Hepatocyte (in vitro differentiated cells): Measurements from ENCODE around the gene ADGRB2. TPM values are rescaled to one million over a fixed set of nuclear protein-coding genes. Genes with fewer than 3 reads are reported as not detected.

Source experiments
- DNase-seq: peaks from one replicate; pipeline ENCODE4 v3.0.0-alpha.2; 2016; ENCODE audit warnings: low spot score
- H2AFZ ChIP-seq: fragments of 200-600 bp; sonication (generic); 2 replicates; pipeline ENCODE4 v1.6.0; 2016; ENCODE audit warnings: antibody characterized with exemption, mild to moderate bottlenecking
- H3K27ac ChIP-seq: fragments of 200-600 bp; sonication (generic); 2 replicates; pipeline ENCODE4 v1.5.1; 2016; ENCODE audit warnings: mild to moderate bottlenecking
- H3K27me3 ChIP-seq: fragments of 200-600 bp; sonication (generic); 2 replicates; pipeline ENCODE4 v1.6.1; 2016
- H3K36me3 ChIP-seq: fragments of 200-600 bp; sonication (generic); replicated peaks from 2 replicates; pipeline ENCODE4 v1.5.1; 2016; ENCODE audit warnings: low read depth; ENCODE audit not compliant: insufficient read depth
- H3K4me1 ChIP-seq: fragments of 200-600 bp; sonication (generic); 2 replicates; pipeline ENCODE4 v1.5.1; 2016; ENCODE audit warnings: mild to moderate bottlenecking, moderate library complexity; ENCODE audit not compliant: insufficient read depth
- H3K4me2 ChIP-seq: fragments of 200-600 bp; sonication (generic); 2 replicates; pipeline ENCODE4 v1.6.0; 2016
- H3K4me3 ChIP-seq: fragments of 200-600 bp; sonication (generic); 2 replicates; pipeline ENCODE4 v1.5.1; 2016; ENCODE audit warnings: mild to moderate bottlenecking
- H3K79me2 ChIP-seq: fragments of 200-600 bp; sonication (generic); 2 replicates; pipeline ENCODE4 v1.6.0; 2017; ENCODE audit warnings: mild to moderate bottlenecking
- H3K9me2 ChIP-seq: fragments of 200-600 bp; sonication (generic); replicated peaks from 2 replicates; pipeline ENCODE4 v1.6.0; 2017; ENCODE audit warnings: mild to moderate bottlenecking; ENCODE audit not compliant: insufficient read depth
- H3K9me3 ChIP-seq: fragments of 200-600 bp; sonication (generic); 2 replicates; pipeline ENCODE4 v1.5.1; 2016; ENCODE audit warnings: low read depth, mild to moderate bottlenecking
- H4K20me1 ChIP-seq: fragments of 200-600 bp; sonication (generic); 2 replicates; pipeline ENCODE4 v1.6.0; 2016; ENCODE audit warnings: mild to moderate bottlenecking; ENCODE audit not compliant: insufficient read depth, poor library complexity, severe bottlenecking
- CTCF ChIP-seq: fragments of 200-600 bp; sonication (generic); IDR thresholded peaks from 2 replicates; pipeline ENCODE4 v1.5.1; 2016; ENCODE audit warnings: antibody characterized with exemption, mild to moderate bottlenecking; ENCODE audit not compliant: poor library complexity
- EZH2 ChIP-seq: fragments of 200-600 bp; sonication (generic); IDR thresholded peaks from 2 replicates; pipeline ENCODE4 v1.6.1; 2016; ENCODE audit warnings: antibody characterized with exemption, mild to moderate bottlenecking, borderline replicate concordance
- EZH2phosphoT487 ChIP-seq: fragments of 200-600 bp; sonication (generic); IDR thresholded peaks from one replicate; pipeline ENCODE4 v1.6.1; 2018; ENCODE audit warnings: antibody characterized with exemption, mild to moderate bottlenecking, low read depth, moderate library complexity; ENCODE audit not compliant: unreplicated experiment, severe bottlenecking
- WGBS: methylation state at CpG from one replicate; pipeline ENCODE4 v1.1.6; 2016; ENCODE audit warnings: low lambda C conversion rate; ENCODE audit errors: missing lambda C conversion rate; 5-methylcytosine and 5-hydroxymethylcytosine counted together
- polyA plus RNA-seq: library from polyadenylated mRNA; unstranded; fragments of >200 nt; fragmentation: Nextera tagmentation; extraction: Ambion mirVana; gene quantifications from 2 replicates; pipeline ENCODE4 v1.2.1, GENCODE V29; 2016
- total RNA-seq: library from RNA; depleted of rRNA; stranded (reverse); fragments of >200 nt; gene quantifications from 2 replicates; pipeline ENCODE4 v1.2.3, GENCODE V29; 2014

ADGRB2 gene
- total and polyA plus RNA-seq, 2 experiments from 2014 or later, result 7.7 to 10.5 TPM

- peaks cover 28% of the 10 kb centered on the region for H3K4me1 ChIP-seq
- no peaks in the 10 kb centered on the region for H3K9me2 ChIP-seq
- WGBS, result 86% methylated on average over 15 of the region's 15 CpGs
- no peak overlapping the region for H3K4me3 ChIP-seq
- H2AFZ ChIP-seq, result no peak overlapping the region
- no peaks in the 10 kb centered on the region for H4K20me1 ChIP-seq
- H3K4me2 ChIP-seq, result no peak overlapping the region
- H3K36me3 ChIP-seq, result no peaks in the 10 kb centered on the region
- TF ChIP-seq CTCF, result no peak
- TF ChIP-seq EZH2phosphoT487, result no peak
- TF ChIP-seq EZH2, result no peak
- H3K27ac ChIP-seq, result no peak overlapping the region
- DNase-seq, result no peak
- no peaks in the 10 kb centered on the region for H3K27me3 ChIP-seq
- H3K79me2 ChIP-seq, result peaks cover 20% of the 10 kb centered on the region
- H3K9me3 ChIP-seq, result no peaks in the 10 kb centered on the region
Measured at GRCh38 chr1:31706384-31707058, 57.6 kb downstream of the ADGRB2 start.

- no peaks in the 10 kb centered on the region for H3K27me3 ChIP-seq
- peak overlapping the region; percentile 95 for H3K27ac ChIP-seq
- H3K4me2 ChIP-seq, result peak overlapping the region; percentile 76
- no peak for TF ChIP-seq EZH2
- TF ChIP-seq CTCF, result peak; percentile 46
- TF ChIP-seq EZH2phosphoT487, result no peak
- H3K4me3 ChIP-seq, result no peak overlapping the region
- H3K4me1 ChIP-seq, result peaks cover 38% of the 10 kb centered on the region
- no peaks in the 10 kb centered on the region for H3K9me3 ChIP-seq
- no peak overlapping the region for H2AFZ ChIP-seq
- peak; percentile 91 for DNase-seq
- no peaks in the 10 kb centered on the region for H3K36me3 ChIP-seq
- H3K79me2 ChIP-seq, result peaks cover 24% of the 10 kb centered on the region
- WGBS, result 29% methylated on average over 23 of the region's 23 CpGs
- H3K9me2 ChIP-seq, result no peaks in the 10 kb centered on the region
- no peaks in the 10 kb centered on the region for H4K20me1 ChIP-seq
Measured at GRCh38 chr1:31705080-31705866, 58.9 kb downstream of the ADGRB2 start.

- no peaks in the 10 kb centered on the region for H3K27me3 ChIP-seq
- peak; percentile 67 for DNase-seq
Measured at GRCh38 chr1:31704271-31705079, 59.7 kb downstream of the ADGRB2 start.

More at GRCh38 chr1:31704271-31705079, 59.7 kb downstream of the ADGRB2 start:
- peaks cover 42% of the 10 kb centered on the region for H3K4me1 ChIP-seq
- H4K20me1 ChIP-seq, result no peaks in the 10 kb centered on the region
- no peak for TF ChIP-seq EZH2
- no peak for TF ChIP-seq CTCF
- TF ChIP-seq EZH2phosphoT487, result no peak
- no peaks in the 10 kb centered on the region for H3K36me3 ChIP-seq
- no peaks in the 10 kb centered on the region for H3K9me3 ChIP-seq
- peaks cover 25% of the 10 kb centered on the region for H3K79me2 ChIP-seq
- peak overlapping the region; percentile 37 for H3K4me3 ChIP-seq
- H3K4me2 ChIP-seq, result peak overlapping the region; percentile 76
- no peak overlapping the region for H2AFZ ChIP-seq
- H3K9me2 ChIP-seq, result no peaks in the 10 kb centered on the region
- peak overlapping the region; percentile 95 for H3K27ac ChIP-seq
- WGBS, result 8% methylated on average over 14 of the region's 19 CpGs
